GM21619 (cell line): ENCODE data around the gene ZNF32.
"Not testable (repeated sequence)": the region's sequence is repeated elsewhere in the genome, so short reads cannot be mapped to it uniquely, and the experiment has no call there.

Experiments used
- ATAC-seq: cut with Tn5 transposase; IDR thresholded peaks from one replicate; pipeline ENCODE4 v1.9.1; 2021; ENCODE audit not compliant: unreplicated experiment

ZNF32 gene

GRCh38 chr10:43640603-43641002, 8.1 kb downstream of the ZNF32 start:
- ATAC-seq: no peak

GRCh38 chr10:43635816-43636215, 12.9 kb downstream of the ZNF32 start:
- ATAC-seq: not testable (repeated sequence)

- no peak for ATAC-seq
These were observed 19.7 kb downstream of the ZNF32 start for GRCh38 chr10:43628956-43629355.

- no peak for ATAC-seq
These were observed 20.7 kb downstream of the ZNF32 start for GRCh38 chr10:43627942-43628341.

- no peak for ATAC-seq
These were observed 25.3 kb downstream of the ZNF32 start for GRCh38 chr10:43623351-43623750.

- ATAC-seq: no peak
These were observed 26.6 kb downstream of the ZNF32 start for GRCh38 chr10:43622038-43622437.

GRCh38 chr10:43619368-43619767, 29.3 kb downstream of the ZNF32 start:
- no peak for ATAC-seq

- ATAC-seq: no peak
These were observed 31.8 kb downstream of the ZNF32 start for GRCh38 chr10:43616697-43617370.

GRCh38 chr10:43610636-43611035, 38.0 kb downstream of the ZNF32 start:
- no peak for ATAC-seq

- no peak for ATAC-seq
These were observed 41.5 kb downstream of the ZNF32 start for GRCh38 chr10:43607199-43607573.

- peak; percentile 98 for ATAC-seq
These were observed 42.1 kb downstream of the ZNF32 start, which contains the start of gene ZNF485 for GRCh38 chr10:43606323-43607198. Gene ZNF485 (plus strand): TSS chr10:43606438. CDS start chr10:43607051, 613 bp downstream.

- ATAC-seq: peak; percentile 20
These were observed 42.8 kb downstream of the ZNF32 start for GRCh38 chr10:43605850-43606322.

GRCh38 chr10:43601576-43601975, 47.1 kb downstream of the ZNF32 start:
- ATAC-seq: not testable (repeated sequence)

- ATAC-seq: no peak
These were observed 49.3 kb downstream of the ZNF32 start for GRCh38 chr10:43599333-43599732.

GRCh38 chr10:43598446-43598845, 50.2 kb downstream of the ZNF32 start:
- no peak for ATAC-seq

- no peak for ATAC-seq
These were observed 52.1 kb downstream of the ZNF32 start for GRCh38 chr10:43596546-43596945.

- ATAC-seq: peak; percentile 47
These were observed 52.9 kb downstream of the ZNF32 start for GRCh38 chr10:43595739-43596298.

- peak; percentile 96 for ATAC-seq
These were observed 53.6 kb downstream of the ZNF32 start for GRCh38 chr10:43594944-43595589.
